Transverse colon (tissue), 4 donors: ENCODE measurements around the gene CA6. TPM values are rescaled to one million over a fixed set of nuclear protein-coding genes. Genes with fewer than 3 reads are reported as not detected.

Experiments
- DNase-seq: peaks from one replicate; pipeline ENCODE4 v3.0.0-alpha.2; 2019
- H3K27ac ChIP-seq, 4 donors: fragments of 200-600 bp; sonication (generic); 2 replicates each; pipeline ENCODE4 v1.5.1; 2016 to 2018; ENCODE audit warnings: inconsistent platforms in 4 of 4
- H3K27me3 ChIP-seq: fragments of 200-600 bp; sonication (generic); 2 replicates; pipeline ENCODE4 v1.5.1; 2017; ENCODE audit warnings: inconsistent platforms
- H3K36me3 ChIP-seq, 4 donors: fragments of 200-600 bp; sonication (generic); 2 replicates each; pipeline ENCODE4 v1.5.1; 2017 to 2019; ENCODE audit warnings: inconsistent platforms in 4 of 4
- H3K4me1 ChIP-seq, 4 donors: fragments of 200-600 bp; sonication (generic); 2 replicates each; pipeline ENCODE4 v1.5.1; 2017 to 2020; ENCODE audit warnings: inconsistent platforms in 4 of 4
- H3K4me3 ChIP-seq, 4 donors: fragments of 200-600 bp; sonication (generic); 1 replicate in 1 of 4; 2 replicates in 3 of 4; pipeline versions ENCODE4 v1.5.1 to v1.6.1; 2017 to 2019; ENCODE audit warnings: inconsistent platforms in 4 of 4
- H3K9me3 ChIP-seq, 2 donors: fragments of 200-600 bp; sonication (generic); 2 replicates each; pipeline ENCODE4 v1.5.1; 2017 to 2019; ENCODE audit warnings: inconsistent platforms in 2 of 2
- EP300 ChIP-seq: sonication (generic); formaldehyde crosslinking; IDR thresholded peaks from one replicate; pipeline ENCODE4 v1.6.1; 2017; ENCODE audit warnings: antibody characterized with exemption, low read depth
- POLR2A ChIP-seq: fragments of 450-650 bp; IDR thresholded peaks from one replicate; pipeline ENCODE4 v1.6.1; 2016; ENCODE audit warnings: antibody characterized with exemption, mild to moderate bottlenecking, moderate library complexity
- POLR2AphosphoS5 ChIP-seq, 3 donors: sonication (generic); formaldehyde crosslinking; IDR thresholded peaks; one replicate each; pipeline ENCODE4 v1.6.1; 2016; ENCODE audit warnings: antibody characterized with exemption in 3 of 3
- whole genome bisulfite sequencing, 2 donors: methylation state at CpG; one replicate each; pipeline ENCODE4 v1.1.5; 2018; ENCODE audit warnings: low coverage in 1 of 2; 5-methylcytosine and 5-hydroxymethylcytosine counted together
- in situ Hi-C, 4 donors: fragments of 200-750 bp; cut with MboI; loops; one replicate each; pipeline versions ENCODE4 v1.15.0 to v1.15.1; 2017; ENCODE audit warnings: low sequenced_read_pairs in 3 of 4, low pct_ligation_motif_present in 1 of 4, low pct_unique_long_range_greater_than_20kb in 1 of 4
- intact Hi-C: fragments of 100-400 bp; cut with DNase I; formaldehyde crosslinking; loops from one replicate; pipeline ENCODE4 v1.15.1; 2023; ENCODE audit warnings: low total_unique reads
- total RNA-seq, 4 donors: library from RNA; depleted of rRNA; stranded (reverse); fragments of >200 nt; gene quantifications; one replicate each; pipeline ENCODE4 v1.1.0, GENCODE V29; 2016
- TF ChIP-seq, protein P1 (sequence below), 5 experiments: fragments of 200-600 bp in 3 of 5; fragments of 450-650 bp in 2 of 5; sonication (generic) in 3 of 5; IDR thresholded peaks; 1 replicate in 2 of 5; 2 replicates in 3 of 5; pipeline ENCODE4 v1.5.1; 2016 to 2017; ENCODE audit warnings: antibody characterized with exemption in 5 of 5, inconsistent platforms in 3 of 5, mild to moderate bottlenecking in 2 of 5, moderate library complexity in 1 of 5

Gene CA6
- total RNA-seq, 4 donors from 2014 or later = not detected

DNA sequence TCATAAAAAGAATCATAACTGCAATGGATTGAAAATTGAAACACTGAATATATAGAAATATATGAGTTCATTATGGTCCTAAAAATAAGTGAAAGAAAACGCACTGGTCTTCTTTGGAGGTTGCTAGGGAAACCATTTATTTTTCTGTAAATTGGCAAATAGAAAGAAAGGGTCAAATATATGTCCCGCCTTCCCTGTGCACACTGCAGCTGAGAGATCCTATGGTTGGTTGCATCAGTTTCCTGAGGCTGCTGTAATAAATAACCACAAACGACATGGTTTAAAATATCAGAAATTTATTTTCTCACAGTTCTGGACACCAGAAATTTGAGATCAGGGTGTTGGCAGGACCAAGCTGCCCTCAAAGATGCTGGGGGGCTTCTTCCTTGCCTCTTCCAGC lies 35.0 kb downstream of the CA6 start:
- no peak for TF ChIP-seq POLR2AphosphoS5 (IDR thresholded peaks at IDR 0.05)
- TF ChIP-seq EP300 = no peak
- TF ChIP-seq POLR2A = no peak
- TF ChIP-seq, protein P1, sequence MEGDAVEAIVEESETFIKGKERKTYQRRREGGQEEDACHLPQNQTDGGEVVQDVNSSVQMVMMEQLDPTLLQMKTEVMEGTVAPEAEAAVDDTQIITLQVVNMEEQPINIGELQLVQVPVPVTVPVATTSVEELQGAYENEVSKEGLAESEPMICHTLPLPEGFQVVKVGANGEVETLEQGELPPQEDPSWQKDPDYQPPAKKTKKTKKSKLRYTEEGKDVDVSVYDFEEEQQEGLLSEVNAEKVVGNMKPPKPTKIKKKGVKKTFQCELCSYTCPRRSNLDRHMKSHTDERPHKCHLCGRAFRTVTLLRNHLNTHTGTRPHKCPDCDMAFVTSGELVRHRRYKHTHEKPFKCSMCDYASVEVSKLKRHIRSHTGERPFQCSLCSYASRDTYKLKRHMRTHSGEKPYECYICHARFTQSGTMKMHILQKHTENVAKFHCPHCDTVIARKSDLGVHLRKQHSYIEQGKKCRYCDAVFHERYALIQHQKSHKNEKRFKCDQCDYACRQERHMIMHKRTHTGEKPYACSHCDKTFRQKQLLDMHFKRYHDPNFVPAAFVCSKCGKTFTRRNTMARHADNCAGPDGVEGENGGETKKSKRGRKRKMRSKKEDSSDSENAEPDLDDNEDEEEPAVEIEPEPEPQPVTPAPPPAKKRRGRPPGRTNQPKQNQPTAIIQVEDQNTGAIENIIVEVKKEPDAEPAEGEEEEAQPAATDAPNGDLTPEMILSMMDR (IDR thresholded peaks at IDR 0.05) = no peak
- DNase-seq = no peak
- Histone ChIP-seq H3K27me3 (no peaks in the 10 kb centered on the region), H3K36me3 (no peaks in the 10 kb centered on the region), H3K4me1 (peaks cover 0 to 5% (median 3%) of the 10 kb centered on the region in 4 donors), H3K4me3 (no peak overlapping the region), H3K9me3 (no peaks in the 10 kb centered on the region), H3K27ac (no peak overlapping the region)
- in situ Hi-C loops (loop anchor here in 2 of 4 donors (10.0 kb wide), 1 partner anchor 56 kb away; no protein-coding TSS in a partner anchor), intact Hi-C loops (no loop called here)
- 68 to 79% methylated on average over 3 of the region's 3 CpGs for WGBS, 2 donors

DNA sequence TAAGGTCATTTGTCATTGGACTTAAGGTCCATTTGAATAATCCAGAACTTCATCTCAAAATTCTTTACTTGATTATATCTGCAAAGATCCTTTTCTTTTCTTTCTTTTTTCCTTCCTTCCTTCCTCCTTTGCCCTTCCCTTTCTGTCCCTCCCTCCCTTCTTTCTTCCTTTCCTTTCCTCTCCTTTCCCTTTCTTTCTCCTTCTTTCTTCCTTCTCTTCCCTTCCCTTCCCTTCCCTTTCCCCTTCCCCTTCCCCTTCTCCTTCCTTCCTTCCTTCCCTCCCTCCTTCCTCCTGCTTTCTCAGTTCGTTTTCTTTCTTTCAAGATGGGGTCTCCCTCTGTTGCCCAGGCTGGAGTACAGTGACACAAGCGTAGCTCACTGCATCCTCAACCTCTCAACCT lies 35.5 kb downstream of the CA6 start:
- H3K36me3 ChIP-seq = no peaks in the 10 kb centered on the region
- 40 to 75% methylated on average over 2 of the region's 2 CpGs for WGBS, 2 donors
- no peaks in the 10 kb centered on the region for H3K9me3 ChIP-seq
- in situ Hi-C loops = loop anchor here in 2 of 4 donors (10.0 kb wide), 1 partner anchor 56 kb away; no protein-coding TSS in a partner anchor
- DNase-seq = no peak
- intact Hi-C loops = no loop called here
- peaks cover 2 to 10% (median 7%) of the 10 kb centered on the region in 4 donors for H3K4me1 ChIP-seq
- H3K27me3 ChIP-seq = no peaks in the 10 kb centered on the region
- TF ChIP-seq POLR2A (no peak), POLR2AphosphoS5 (IDR thresholded peaks at IDR 0.05) (no peak), EP300 (no peak)
- TF ChIP-seq, protein P1 (IDR thresholded peaks at IDR 0.05) = no peak
- H3K27ac ChIP-seq = no peak overlapping the region
- no peak overlapping the region for H3K4me3 ChIP-seq

DNA sequence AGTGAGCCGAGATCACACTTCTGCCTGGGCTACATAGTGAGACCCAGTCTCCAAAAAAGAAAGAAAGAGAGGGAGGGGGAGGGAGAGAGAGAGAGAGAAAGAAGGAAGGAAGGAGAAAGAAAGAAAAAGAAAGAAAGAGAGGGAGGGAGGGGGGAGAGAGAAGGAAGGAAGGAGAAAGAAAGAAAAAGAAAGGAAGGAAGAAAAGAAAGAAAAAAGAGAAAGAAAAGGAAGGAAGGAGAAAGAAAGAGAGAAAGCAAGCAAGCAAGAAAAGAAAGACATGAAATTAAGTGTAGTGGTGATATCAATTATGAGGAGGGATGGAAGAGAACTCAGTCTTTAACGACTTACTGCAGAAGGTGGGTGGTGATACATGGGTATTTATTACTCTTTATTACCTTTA lies 38.5 kb downstream of the CA6 start:
- Histone ChIP-seq H3K4me3 (no peak overlapping the region), H3K27me3 (no peaks in the 10 kb centered on the region), H3K36me3 (no peaks in the 10 kb centered on the region), H3K4me1 (peaks cover 4 to 22% (median 12%) of the 10 kb centered on the region in 4 donors), H3K9me3 (no peaks in the 10 kb centered on the region), H3K27ac (no peak overlapping the region)
- WGBS, 2 donors = 65 to 73% methylated on average over 2 of the region's 2 CpGs
- intact Hi-C loops (no loop called here), in situ Hi-C loops (loop anchor here in 2 of 4 donors (10.0 kb wide), 1 partner anchor 59 kb away; no protein-coding TSS in a partner anchor)
- DNase-seq = no peak
- TF ChIP-seq POLR2AphosphoS5 (IDR thresholded peaks at IDR 0.05) (no peak), EP300 (no peak), POLR2A (no peak)
- TF ChIP-seq, protein P1 (IDR thresholded peaks at IDR 0.05) = no peak

DNA sequence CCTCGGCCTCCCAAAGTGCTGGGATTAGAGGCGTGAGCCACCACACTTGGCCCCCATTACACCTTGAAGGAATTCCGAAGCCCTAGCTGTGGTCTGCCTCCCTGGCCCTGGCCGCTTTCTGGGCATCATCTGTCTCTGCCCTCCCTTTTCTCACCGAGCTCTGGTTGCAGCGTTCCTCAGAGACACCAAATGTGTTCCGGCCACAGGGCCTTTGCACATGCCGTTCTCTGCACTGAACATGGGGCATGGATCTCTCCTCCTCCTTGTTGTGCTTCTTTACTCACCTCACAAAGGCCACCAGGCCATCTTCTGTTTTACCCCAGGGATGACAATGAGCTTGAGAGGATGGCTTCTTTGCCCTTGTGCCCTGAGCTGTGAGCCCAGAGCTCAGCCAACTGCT lies 39.3 kb downstream of the CA6 start:
- TF ChIP-seq EP300 (no peak), POLR2A (no peak), POLR2AphosphoS5 (IDR thresholded peaks at IDR 0.05) (no peak)
- TF ChIP-seq, protein P1 (IDR thresholded peaks at IDR 0.05) = no peak
- Histone ChIP-seq H3K27ac (no peak overlapping the region), H3K9me3 (no peaks in the 10 kb centered on the region), H3K4me3 (no peak overlapping the region), H3K27me3 (no peaks in the 10 kb centered on the region), H3K36me3 (no peaks in the 10 kb centered on the region), H3K4me1 (peaks cover 4 to 22% (median 12%) of the 10 kb centered on the region in 4 donors)
- in situ Hi-C loops = loop anchor here in 2 of 4 donors (10.0 kb wide), 1 partner anchor 60 kb away; no protein-coding TSS in a partner anchor
- no peak for DNase-seq
- intact Hi-C loops = no loop called here
- 89% methylated on average over 8 of the region's 8 CpGs; no CpG with 5 or more reads in 1 of the 2 donors for WGBS, 2 donors
